K562 (cell line): Measurements from ENCODE around the gene ESPL1. TPM values are rescaled to one million over a fixed set of nuclear protein-coding genes. Genes with fewer than 3 reads are reported as not detected.

Source experiments
- E2F3 ChIP-seq: fragments of 250-450 bp; sonication (Bioruptor Pico); IDR thresholded peaks from 2 replicates; pipeline ENCODE4 v1.4.0; 2020; ENCODE audit warnings: mild to moderate bottlenecking
- KDM5B ChIP-seq: fragments of 200-600 bp; sonication (generic); IDR thresholded peaks from 2 replicates; pipeline ENCODE4 v1.6.1; 2012; ENCODE audit warnings: low read depth, mild to moderate bottlenecking, moderate library complexity, low read length, control low read depth, inconsistent platforms; ENCODE audit not compliant: insufficient replicate concordance
- MGA ChIP-seq: fragments of 450-650 bp; IDR thresholded peaks from 2 replicates; pipeline ENCODE4 v1.6.1; 2016; ENCODE audit warnings: mild to moderate bottlenecking, moderate library complexity
- NCOA2 ChIP-seq, 2 experiments: fragments of 450-650 bp; IDR thresholded peaks; 2 replicates each; pipeline ENCODE4 v1.6.1; 2018; ENCODE audit warnings: mild to moderate bottlenecking in 2 of 2, moderate library complexity in 1 of 2; ENCODE audit not compliant: partially characterized antibody in 2 of 2
- PHF20 ChIP-seq: fragments of 450-650 bp; IDR thresholded peaks from 2 replicates; pipeline ENCODE4 v1.6.1; 2018; ENCODE audit not compliant: partially characterized antibody
- RAD51 ChIP-seq: fragments of 450-650 bp; IDR thresholded peaks from 2 replicates; pipeline ENCODE4 v1.7.1; 2016; ENCODE audit warnings: low read depth, mild to moderate bottlenecking, borderline replicate concordance
- ZHX1 ChIP-seq: fragments of 150-350 bp; conservative IDR thresholded peaks from 2 replicates; pipeline ENCODE4 v1.6.1; 2014; ENCODE audit warnings: low read length
- ZNF263 ChIP-seq: sonication (generic); formaldehyde crosslinking; IDR thresholded peaks from 2 replicates; pipeline ENCODE4 v1.8.0; 2022; ENCODE audit warnings: mild to moderate bottlenecking, missing genetic modification reagents, borderline replicate concordance
- ZNF384 ChIP-seq: IDR thresholded peaks from 2 replicates; pipeline ENCODE4 v1.6.1; 2012; ENCODE audit warnings: low read depth, low read length, improper control_type of control experiment
- polyA plus RNA-seq, 8 experiments: library from polyadenylated mRNA; depleted of rRNA in 4 of 8; stranded (reverse) in 5 of 8; unstranded in 3 of 8; fragments of >200 nt; fragmentation: Nextera tagmentation in 2 of 8; fragmentation: Illumina TruSeq in 1 of 8; extraction: Ambion mirVana in 2 of 8; extraction: Trizol in 1 of 8; gene quantifications; 2 replicates each; pipeline versions ENCODE4 v1.2.1 to v1.2.3, GENCODE V29; 2011 to 2014; ENCODE audit warnings: inconsistent platforms in 1 of 8, missing spikeins in 1 of 8
- total RNA-seq, 7 experiments: library from RNA; depleted of rRNA in 6 of 7; stranded (reverse); fragments of >200 nt in 6 of 7; fragmentation: Illumina TruSeq in 2 of 7; extraction: Trizol in 2 of 7; gene quantifications; 2 replicates each; pipeline versions ENCODE4 v1.2.1 to v1.2.3, GENCODE V29; 2011 to 2021; ENCODE audit warnings: low replicate concordance in 1 of 7

ESPL1 gene
- total and polyA plus RNA-seq, 9 of the 15 experiments (the other 6 are each of a cell fraction or from before 2014, with no cell fraction given), result 1.2 to 55.0 (median 18.7) TPM

DNA sequence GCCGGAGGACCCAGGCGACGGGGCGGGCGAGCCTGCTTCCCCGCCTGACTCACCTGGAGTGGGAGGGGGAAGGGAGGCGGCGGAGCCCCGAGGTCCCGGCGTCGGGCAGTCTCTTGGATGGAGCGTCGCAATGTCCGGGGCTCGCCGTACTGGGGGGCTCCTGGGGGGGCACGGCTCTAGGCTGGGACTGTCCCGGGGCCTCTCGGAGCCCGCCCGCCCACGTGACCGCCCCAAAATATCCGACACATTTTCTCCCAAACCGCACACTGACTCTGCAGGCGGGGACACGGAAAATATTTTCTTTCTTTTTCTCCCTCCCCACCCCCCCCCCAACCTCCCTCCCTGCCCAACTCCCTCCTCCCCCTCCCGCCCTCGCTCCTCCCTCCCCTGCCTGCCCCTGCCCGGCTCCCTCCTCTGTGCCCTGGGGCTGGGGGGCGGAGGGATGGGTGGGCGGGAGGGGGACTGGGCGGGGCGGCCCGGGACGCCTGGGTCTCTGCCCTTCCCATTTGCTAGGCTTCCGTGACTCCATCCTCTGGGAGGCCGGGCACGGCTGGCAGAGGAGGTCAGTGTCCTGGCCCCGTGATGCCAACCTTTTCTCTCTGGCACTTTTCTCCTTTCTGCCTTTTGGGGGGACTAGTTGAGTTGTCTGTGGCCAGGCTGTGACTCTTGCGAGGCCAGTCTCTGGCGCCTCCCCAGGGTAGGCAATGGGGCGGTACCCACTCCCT, 36.0 kb upstream of the ESPL1 start, which contains the start of gene RARG (continued):
- TF ChIP-seq MGA (no peak), PHF20 (no peak), ZNF263 (CRISPR knock-in tag) (peak; percentile 79), ZHX1 (no peak), ZNF384 (no peak), KDM5B (no peak), E2F3 (CRISPR knock-in tag) (no peak), RAD51 (peak; percentile 69), NCOA2 (IDR thresholded peaks at IDR 0.05; ENCODE audit: partially characterized antibody in 2 of 2) (no peak)
